ENCODE measurements around the gene MTX2. TPM values are rescaled to one million over a fixed set of nuclear protein-coding genes. Genes with fewer than 3 reads are reported as not detected.

The MTX2 gene
- total RNA-seq, 1 experiment from 2014 or later: 28.7 TPM

- in situ Hi-C loops (cut with HindIII; ENCODE audit: low pct_unique_long_range_greater_than_20kb, low sequenced_read_pairs): no loop called here
- POLR2A ChIA-PET: no interaction called here
- no peaks in the 10 kb centered on the region for H3K4me1 ChIP-seq (ENCODE audit: control insufficient read depth, insufficient read depth, low read length)
- CTCF ChIA-PET: no interaction called here
- no peaks in the 10 kb centered on the region for H3K27me3 ChIP-seq (ENCODE audit: control insufficient read depth, insufficient read depth, low read length)
- ATAC-seq (no peak), DNase-seq (ENCODE audit: low read depth, low spot score) (no peak)
- TF ChIP-seq SIN3A (IDR thresholded peaks at IDR 0.05; ENCODE audit: borderline replicate concordance, insufficient read depth, low read depth, low read length) (no peak), POLR2AphosphoS5 (IDR thresholded peaks at IDR 0.05; ENCODE audit: low read depth, low read length) (no peak), REST (IDR thresholded peaks at IDR 0.05; ENCODE audit: insufficient read depth in 1 of 2, low read depth in 2 of 2, low read length in 1 of 2) (no peak), TCF7L2 (IDR thresholded peaks at IDR 0.05; ENCODE audit: low read depth, low read length) (no peak)
- TF ChIP-seq, protein P1, sequence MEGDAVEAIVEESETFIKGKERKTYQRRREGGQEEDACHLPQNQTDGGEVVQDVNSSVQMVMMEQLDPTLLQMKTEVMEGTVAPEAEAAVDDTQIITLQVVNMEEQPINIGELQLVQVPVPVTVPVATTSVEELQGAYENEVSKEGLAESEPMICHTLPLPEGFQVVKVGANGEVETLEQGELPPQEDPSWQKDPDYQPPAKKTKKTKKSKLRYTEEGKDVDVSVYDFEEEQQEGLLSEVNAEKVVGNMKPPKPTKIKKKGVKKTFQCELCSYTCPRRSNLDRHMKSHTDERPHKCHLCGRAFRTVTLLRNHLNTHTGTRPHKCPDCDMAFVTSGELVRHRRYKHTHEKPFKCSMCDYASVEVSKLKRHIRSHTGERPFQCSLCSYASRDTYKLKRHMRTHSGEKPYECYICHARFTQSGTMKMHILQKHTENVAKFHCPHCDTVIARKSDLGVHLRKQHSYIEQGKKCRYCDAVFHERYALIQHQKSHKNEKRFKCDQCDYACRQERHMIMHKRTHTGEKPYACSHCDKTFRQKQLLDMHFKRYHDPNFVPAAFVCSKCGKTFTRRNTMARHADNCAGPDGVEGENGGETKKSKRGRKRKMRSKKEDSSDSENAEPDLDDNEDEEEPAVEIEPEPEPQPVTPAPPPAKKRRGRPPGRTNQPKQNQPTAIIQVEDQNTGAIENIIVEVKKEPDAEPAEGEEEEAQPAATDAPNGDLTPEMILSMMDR (IDR thresholded peaks at IDR 0.05): no peak
- H3K27ac ChIP-seq (ENCODE audit: low read length): no peak overlapping the region
- no TSS peak for BruUV-seq (replicated peaks)
- intact Hi-C loops (cut with micrococcal nuclease; ENCODE audit: unreplicated experiment): no loop called here
- no peaks in the 10 kb centered on the region for H3K9me3 ChIP-seq (ENCODE audit: control insufficient read depth, insufficient read depth, low read depth, low read length)
- H3K36me3 ChIP-seq (ENCODE audit: control insufficient read depth, insufficient read depth, low read length): peaks cover 2% of the 10 kb centered on the region
- no peak overlapping the region for H3K4me3 ChIP-seq (ENCODE audit: low read depth in 2 of 2, low read length in 2 of 2)
These were observed 56.5 kb downstream of the MTX2 start for GRCh38 chr2:176325732-176326131.

DNA sequence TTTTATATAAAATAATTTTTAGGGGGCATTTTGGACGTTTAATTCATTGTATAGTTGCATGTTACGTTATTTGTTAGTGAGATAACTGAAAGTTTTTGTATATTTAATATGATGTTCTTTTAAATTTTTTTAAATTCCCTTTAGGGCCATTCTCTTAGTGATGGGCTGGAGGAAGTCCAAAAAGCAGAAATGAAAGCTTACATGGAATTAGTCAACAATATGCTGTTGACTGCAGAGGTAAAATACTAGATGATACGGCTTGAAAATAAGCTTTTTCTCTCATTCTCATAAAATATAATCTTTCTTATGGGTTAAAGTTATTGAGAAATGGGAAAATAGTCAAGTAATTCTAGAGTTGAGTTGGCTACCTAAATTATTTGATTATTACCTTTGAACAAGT lies 58.9 kb downstream of the MTX2 start:
- H3K36me3 ChIP-seq (ENCODE audit: control insufficient read depth, insufficient read depth, low read length): peaks cover 2% of the 10 kb centered on the region
- ATAC-seq: no peak
- no peaks in the 10 kb centered on the region for H3K9me3 ChIP-seq (ENCODE audit: control insufficient read depth, insufficient read depth, low read depth, low read length)
- no peak overlapping the region for H3K4me3 ChIP-seq (ENCODE audit: low read depth in 2 of 2, low read length in 2 of 2)
- ChIA-PET POLR2A (no interaction called here), CTCF (no interaction called here)
- no TSS peak for BruUV-seq (replicated peaks)
- in situ Hi-C loops (cut with HindIII; ENCODE audit: low pct_unique_long_range_greater_than_20kb, low sequenced_read_pairs): no loop called here
- no peak overlapping the region for H3K27ac ChIP-seq (ENCODE audit: low read length)
- intact Hi-C loops (cut with micrococcal nuclease; ENCODE audit: unreplicated experiment): no loop called here
- H3K27me3 ChIP-seq (ENCODE audit: control insufficient read depth, insufficient read depth, low read length): no peaks in the 10 kb centered on the region
- DNase-seq (ENCODE audit: low read depth, low spot score): no peak
- TF ChIP-seq, protein P1 (IDR thresholded peaks at IDR 0.05): no peak
- TF ChIP-seq REST (IDR thresholded peaks at IDR 0.05; ENCODE audit: insufficient read depth in 1 of 2, low read depth in 2 of 2, low read length in 1 of 2): no peak
- no peak for TF ChIP-seq SIN3A (IDR thresholded peaks at IDR 0.05; ENCODE audit: borderline replicate concordance, insufficient read depth, low read depth, low read length)
- TF ChIP-seq POLR2AphosphoS5 (IDR thresholded peaks at IDR 0.05; ENCODE audit: low read depth, low read length): no peak
- no peak for TF ChIP-seq TCF7L2 (IDR thresholded peaks at IDR 0.05; ENCODE audit: low read depth, low read length)
- H3K4me1 ChIP-seq (ENCODE audit: control insufficient read depth, insufficient read depth, low read length): no peaks in the 10 kb centered on the region

Data from Panc1 (cell line).